ENCODE data around the gene DTX3L. TPM values are rescaled to one million over a fixed set of nuclear protein-coding genes. Genes with fewer than 3 reads are reported as not detected.
A peak's percentile ranks its signal among the peaks of the same experiment; 100 is the strongest.

DTX3L gene
- total RNA-seq, 6 donors from 2014 or later, result 24.3 to 66.4 (median 51.8) TPM

DNA sequence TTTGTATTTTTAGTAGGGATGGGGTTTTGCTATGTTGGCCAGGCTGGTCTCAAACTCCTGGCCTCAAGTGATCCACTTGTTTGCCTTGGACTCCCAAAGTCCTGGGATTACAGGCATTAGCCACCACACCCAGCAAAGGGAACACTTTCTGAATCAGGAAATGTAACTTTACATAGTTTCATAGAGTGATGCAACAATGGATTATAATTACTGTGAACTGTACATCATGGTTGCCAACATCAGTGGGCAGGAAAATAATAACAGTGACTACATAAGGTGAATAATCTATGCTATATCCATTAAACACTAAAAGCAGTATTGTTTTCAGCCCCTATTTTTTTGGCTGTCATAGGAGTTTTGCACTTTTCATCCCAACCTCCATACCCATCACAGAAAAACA is 44.4 kb upstream of the DTX3L start:
- ATAC-seq (ENCODE audit: low FRiP score in 2 of 2), result no peak

DNA sequence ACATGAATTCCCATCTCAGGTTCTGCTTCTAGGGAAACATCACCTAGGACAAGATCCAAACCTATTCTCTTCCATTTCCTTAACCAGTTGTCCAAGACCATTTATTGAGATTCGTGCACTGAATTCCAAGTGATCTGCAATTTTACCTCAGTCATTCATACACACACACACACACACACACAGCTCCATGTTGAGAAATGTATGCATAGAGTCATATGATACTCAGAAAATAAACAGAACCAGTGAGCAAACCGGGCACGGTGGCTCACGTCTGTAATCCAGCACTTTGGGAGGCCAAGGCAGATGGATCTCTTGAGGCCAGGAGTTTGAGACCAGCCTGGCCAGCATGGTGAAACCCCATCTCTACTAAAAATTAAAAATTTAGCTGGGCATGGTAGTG is 43.3 kb upstream of the DTX3L start:
- DNase-seq (no peak), ATAC-seq (ENCODE audit: low FRiP score in 2 of 2) (no peak)
- Histone ChIP-seq H3K4me3 (no peak overlapping the region), H3K9me3 (no peaks in the 10 kb centered on the region), H3K27ac (no peak overlapping the region), H3K36me3 (no peaks in the 10 kb centered on the region), H3K27me3 (no peaks in the 10 kb centered on the region), H3K4me1 (no peaks in the 10 kb centered on the region)
- 82 to 91% methylated on average over 4 of the region's 4 CpGs for WGBS, 2 donors
- TF ChIP-seq POLR2A (IDR thresholded peaks at IDR 0.05), result no peak
- TF ChIP-seq, protein P1, sequence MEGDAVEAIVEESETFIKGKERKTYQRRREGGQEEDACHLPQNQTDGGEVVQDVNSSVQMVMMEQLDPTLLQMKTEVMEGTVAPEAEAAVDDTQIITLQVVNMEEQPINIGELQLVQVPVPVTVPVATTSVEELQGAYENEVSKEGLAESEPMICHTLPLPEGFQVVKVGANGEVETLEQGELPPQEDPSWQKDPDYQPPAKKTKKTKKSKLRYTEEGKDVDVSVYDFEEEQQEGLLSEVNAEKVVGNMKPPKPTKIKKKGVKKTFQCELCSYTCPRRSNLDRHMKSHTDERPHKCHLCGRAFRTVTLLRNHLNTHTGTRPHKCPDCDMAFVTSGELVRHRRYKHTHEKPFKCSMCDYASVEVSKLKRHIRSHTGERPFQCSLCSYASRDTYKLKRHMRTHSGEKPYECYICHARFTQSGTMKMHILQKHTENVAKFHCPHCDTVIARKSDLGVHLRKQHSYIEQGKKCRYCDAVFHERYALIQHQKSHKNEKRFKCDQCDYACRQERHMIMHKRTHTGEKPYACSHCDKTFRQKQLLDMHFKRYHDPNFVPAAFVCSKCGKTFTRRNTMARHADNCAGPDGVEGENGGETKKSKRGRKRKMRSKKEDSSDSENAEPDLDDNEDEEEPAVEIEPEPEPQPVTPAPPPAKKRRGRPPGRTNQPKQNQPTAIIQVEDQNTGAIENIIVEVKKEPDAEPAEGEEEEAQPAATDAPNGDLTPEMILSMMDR (IDR thresholded peaks at IDR 0.05), result no peak
- TF ChIP-seq POLR2AphosphoS5 (IDR thresholded peaks at IDR 0.05), result no peak
- no peak for TF ChIP-seq EP300 (IDR thresholded peaks at IDR 0.05)

More for the DNA sequence above, 44.4 kb upstream of the DTX3L start:
- Histone ChIP-seq H3K4me3 (no peak overlapping the region), H3K27ac (no peak overlapping the region), H3K27me3 (no peaks in the 10 kb centered on the region), H3K4me1 (peaks cover 0 to 4% (median 4%) of the 10 kb centered on the region in 4 donors), H3K36me3 (no peaks in the 10 kb centered on the region), H3K9me3 (no peaks in the 10 kb centered on the region)
- TF ChIP-seq POLR2AphosphoS5 (IDR thresholded peaks at IDR 0.05), result no peak
- TF ChIP-seq EP300 (IDR thresholded peaks at IDR 0.05), result no peak
- TF ChIP-seq, protein P1 (IDR thresholded peaks at IDR 0.05), result no peak
- TF ChIP-seq POLR2A (IDR thresholded peaks at IDR 0.05), result no peak
- DNase-seq, result no peak

GRCh38 chr3:122523317-122523716 is 40.8 kb upstream of the DTX3L start:
- Histone ChIP-seq H3K27me3 (no peaks in the 10 kb centered on the region), H3K4me1 (no peaks in the 10 kb centered on the region), H3K27ac (no peak overlapping the region), H3K4me3 (no peak overlapping the region), H3K9me3 (no peaks in the 10 kb centered on the region), H3K36me3 (peaks cover 0 to 18% (median 11%) of the 10 kb centered on the region in 4 donors)
- TF ChIP-seq, protein P1 (IDR thresholded peaks at IDR 0.05), result no peak
- TF ChIP-seq EP300 (IDR thresholded peaks at IDR 0.05) (no peak), POLR2AphosphoS5 (IDR thresholded peaks at IDR 0.05) (no peak), POLR2A (IDR thresholded peaks at IDR 0.05) (no peak)
- ATAC-seq (ENCODE audit: low FRiP score in 2 of 2) (no peak), DNase-seq (peak in 1 of 2 donors; percentile 24)
- WGBS, 2 donors, result 92 to 96% methylated on average over 11 of the region's 11 CpGs

DNA sequence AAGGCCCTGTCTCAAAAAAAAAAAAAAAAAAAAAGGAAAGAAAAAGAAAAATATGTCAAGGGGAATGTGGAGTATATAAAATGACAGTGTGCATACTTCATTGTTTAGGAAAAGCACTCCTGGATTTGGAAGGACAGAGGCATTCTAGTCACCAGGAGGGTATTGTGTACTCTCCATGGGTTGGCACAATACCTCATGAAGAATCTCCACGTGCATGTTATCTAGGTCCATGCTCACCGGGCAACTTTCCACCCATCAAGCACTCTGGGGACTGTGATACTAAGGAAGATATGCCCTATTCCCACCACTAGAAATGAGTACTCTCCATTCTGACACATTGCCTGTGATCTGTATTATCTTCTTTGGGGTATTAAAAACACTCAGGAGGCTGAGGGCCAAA is 34.0 kb upstream of the DTX3L start:
- Histone ChIP-seq H3K36me3 (peaks cover 35 to 85% (median 56%) of the 10 kb centered on the region in 4 donors), H3K27ac (no peak overlapping the region), H3K27me3 (no peaks in the 10 kb centered on the region), H3K9me3 (no peaks in the 10 kb centered on the region), H3K4me3 (no peak overlapping the region), H3K4me1 (no peaks in the 10 kb centered on the region)
- TF ChIP-seq POLR2A (IDR thresholded peaks at IDR 0.05), result no peak
- TF ChIP-seq POLR2AphosphoS5 (IDR thresholded peaks at IDR 0.05), result no peak
- TF ChIP-seq, protein P1 (IDR thresholded peaks at IDR 0.05), result no peak
- no peak for TF ChIP-seq EP300 (IDR thresholded peaks at IDR 0.05)
- WGBS, 2 donors, result 83 to 92% methylated on average over 2 of the region's 2 CpGs
- DNase-seq (no peak), ATAC-seq (ENCODE audit: low FRiP score in 2 of 2) (no peak)

DNA sequence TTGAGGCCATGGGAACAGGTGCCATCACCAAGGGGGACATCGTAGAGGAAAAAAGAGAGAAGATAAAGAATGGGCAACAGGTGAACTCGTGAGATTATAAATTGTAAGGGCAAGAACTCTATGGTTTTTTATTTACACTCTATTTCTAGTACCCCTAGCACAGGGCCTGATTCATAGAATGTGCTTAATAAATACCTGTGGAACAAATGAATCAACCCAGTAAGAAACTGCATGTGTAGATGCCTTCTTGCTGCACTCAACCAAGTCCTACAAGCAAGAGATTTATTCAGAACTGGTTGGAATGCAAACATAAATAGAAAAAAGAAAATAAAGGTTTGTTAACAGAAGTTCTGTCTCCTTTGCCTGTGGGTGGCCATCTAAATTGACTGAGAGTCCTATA is 30.7 kb upstream of the DTX3L start:
- ATAC-seq (ENCODE audit: low FRiP score in 2 of 2) (no peak), DNase-seq (no peak)
- Histone ChIP-seq H3K27ac (no peak overlapping the region), H3K4me3 (no peak overlapping the region), H3K9me3 (no peaks in the 10 kb centered on the region), H3K36me3 (peaks cover 46 to 99% (median 61%) of the 10 kb centered on the region in 4 donors), H3K27me3 (no peaks in the 10 kb centered on the region), H3K4me1 (peaks cover 0 to 4% (median 0%) of the 10 kb centered on the region in 4 donors)
- WGBS, 2 donors, result 88 to 89% methylated on average over 2 of the region's 2 CpGs
- TF ChIP-seq, protein P1 (IDR thresholded peaks at IDR 0.05), result no peak
